Activated CD4-positive, alpha-beta T cell treated with anti-CD3 and anti-CD28 coated beads, Interleukin-2, amount 10 ng/mL, durations not matched to agents 24 days and 14 days (primary cell): ENCODE data around the gene LMOD3. TPM values are rescaled to one million over a fixed set of nuclear protein-coding genes. Genes with fewer than 3 reads are reported as not detected.

ENCODE experiments used
- DNase-seq: peaks from one replicate; pipeline ENCODE4 v3.0.0; 2022
- H3K27ac Mint-ChIP-seq: one replicate; pipeline ENCODE4 v1.8.0; 2022; ENCODE audit warnings: mild to moderate bottlenecking, mixed read lengths
- H3K27me3 Mint-ChIP-seq: one replicate; pipeline ENCODE4 v1.8.0; 2022; ENCODE audit warnings: mixed read lengths
- H3K36me3 Mint-ChIP-seq: one replicate; pipeline ENCODE4 v1.8.0; 2022; ENCODE audit warnings: low read depth, mild to moderate bottlenecking, mixed read lengths
- H3K4me1 Mint-ChIP-seq: one replicate; pipeline ENCODE4 v1.8.0; 2021; ENCODE audit warnings: mixed read lengths
- H3K4me3 Mint-ChIP-seq: one replicate; pipeline ENCODE4 v1.8.0; 2022; ENCODE audit warnings: mild to moderate bottlenecking, moderate library complexity, mixed read lengths
- H3K9me3 Mint-ChIP-seq: one replicate; pipeline ENCODE4 v1.8.0; 2021; ENCODE audit warnings: mixed read lengths
- intact Hi-C: fragments of 100-400 bp; cut with micrococcal nuclease; formaldehyde crosslinking; loops from one replicate; pipeline ENCODE4 v1.15.1; 2023
- total RNA-seq: library from RNA; stranded (reverse); gene quantifications from 2 replicates; pipeline ENCODE4 v1.2.3, GENCODE V29; 2022

Gene LMOD3
- total RNA-seq, 1 donor from 2014 or later, result not detected

- Mint-ChIP-seq H3K4me3 (no peak overlapping the region), H3K4me1 (peaks cover 8% of the 10 kb centered on the region), H3K36me3 (no peaks in the 10 kb centered on the region), H3K27ac (no peak overlapping the region), H3K27me3 (peaks cover 3% of the 10 kb centered on the region), H3K9me3 (peaks cover 2% of the 10 kb centered on the region)
- intact Hi-C loops, result no loop called here
- no peak for DNase-seq
Observed at GRCh38 chr3:69118555-69118954, 3.8 kb downstream of the LMOD3 start.

- intact Hi-C loops, result no loop called here
- Mint-ChIP-seq H3K27me3 (peaks cover 3% of the 10 kb centered on the region), H3K4me1 (peaks cover 9% of the 10 kb centered on the region), H3K9me3 (peaks cover 4% of the 10 kb centered on the region), H3K27ac (no peak overlapping the region), H3K4me3 (no peak overlapping the region), H3K36me3 (no peaks in the 10 kb centered on the region)
- DNase-seq, result no peak
Observed at GRCh38 chr3:69116897-69117296, 5.5 kb downstream of the LMOD3 start.

GRCh38 chr3:69116162-69116561 lies 6.2 kb downstream of the LMOD3 start:
- no peak for DNase-seq
- peaks cover 9% of the 10 kb centered on the region for H3K4me1 Mint-ChIP-seq
- no peaks in the 10 kb centered on the region for H3K36me3 Mint-ChIP-seq
- intact Hi-C loops, result no loop called here
- no peak overlapping the region for H3K4me3 Mint-ChIP-seq
- no peak overlapping the region for H3K27ac Mint-ChIP-seq
- peaks cover 4% of the 10 kb centered on the region for H3K9me3 Mint-ChIP-seq
- H3K27me3 Mint-ChIP-seq, result peaks cover 2% of the 10 kb centered on the region

GRCh38 chr3:69115731-69116130 lies 6.7 kb downstream of the LMOD3 start:
- Mint-ChIP-seq H3K36me3 (no peaks in the 10 kb centered on the region), H3K27me3 (peaks cover 2% of the 10 kb centered on the region), H3K4me1 (peaks cover 6% of the 10 kb centered on the region), H3K27ac (no peak overlapping the region), H3K9me3 (peaks cover 4% of the 10 kb centered on the region), H3K4me3 (no peak overlapping the region)
- no peak for DNase-seq
- intact Hi-C loops, result no loop called here

GRCh38 chr3:69113536-69113935 lies 8.9 kb downstream of the LMOD3 start:
- H3K9me3 Mint-ChIP-seq, result peaks cover 4% of the 10 kb centered on the region
- intact Hi-C loops, result no loop called here
- no peaks in the 10 kb centered on the region for H3K36me3 Mint-ChIP-seq
- peaks cover 6% of the 10 kb centered on the region for H3K4me1 Mint-ChIP-seq
- H3K27me3 Mint-ChIP-seq, result no peaks in the 10 kb centered on the region
- H3K27ac Mint-ChIP-seq, result no peak overlapping the region
- no peak for DNase-seq
- H3K4me3 Mint-ChIP-seq, result no peak overlapping the region

- Mint-ChIP-seq H3K4me3 (no peak overlapping the region), H3K9me3 (peaks cover 4% of the 10 kb centered on the region), H3K36me3 (peaks cover 5% of the 10 kb centered on the region), H3K27me3 (no peaks in the 10 kb centered on the region), H3K4me1 (peaks cover 6% of the 10 kb centered on the region), H3K27ac (no peak overlapping the region)
- intact Hi-C loops, result no loop called here
- no peak for DNase-seq
Observed at GRCh38 chr3:69110941-69111546, 11.4 kb downstream of the LMOD3 start.

- Mint-ChIP-seq H3K27ac (no peak overlapping the region), H3K27me3 (no peaks in the 10 kb centered on the region), H3K4me1 (peaks cover 13% of the 10 kb centered on the region), H3K36me3 (peaks cover 22% of the 10 kb centered on the region), H3K4me3 (no peak overlapping the region), H3K9me3 (peaks cover 4% of the 10 kb centered on the region)
- intact Hi-C loops, result no loop called here
- no peak for DNase-seq
Observed at GRCh38 chr3:69108811-69109210, 13.6 kb downstream of the LMOD3 start.

- Mint-ChIP-seq H3K9me3 (no peaks in the 10 kb centered on the region), H3K36me3 (peaks cover 30% of the 10 kb centered on the region), H3K27ac (no peak overlapping the region), H3K4me3 (no peak overlapping the region), H3K4me1 (peaks cover 15% of the 10 kb centered on the region), H3K27me3 (no peaks in the 10 kb centered on the region)
- intact Hi-C loops, result no loop called here
- DNase-seq, result no peak
Observed at GRCh38 chr3:69107841-69108240, 14.6 kb downstream of the LMOD3 start.

GRCh38 chr3:69105320-69105719 lies 17.1 kb downstream of the LMOD3 start:
- H3K27ac Mint-ChIP-seq, result no peak overlapping the region
- H3K4me3 Mint-ChIP-seq, result no peak overlapping the region
- peaks cover 25% of the 10 kb centered on the region for H3K4me1 Mint-ChIP-seq
- H3K9me3 Mint-ChIP-seq, result no peaks in the 10 kb centered on the region
- intact Hi-C loops, result no loop called here
- peaks cover 48% of the 10 kb centered on the region for H3K36me3 Mint-ChIP-seq
- H3K27me3 Mint-ChIP-seq, result no peaks in the 10 kb centered on the region
- no peak for DNase-seq

GRCh38 chr3:69104586-69104985 lies 17.8 kb downstream of the LMOD3 start:
- peaks cover 28% of the 10 kb centered on the region for H3K4me1 Mint-ChIP-seq
- DNase-seq, result no peak
- H3K27me3 Mint-ChIP-seq, result no peaks in the 10 kb centered on the region
- peaks cover 54% of the 10 kb centered on the region for H3K36me3 Mint-ChIP-seq
- no peak overlapping the region for H3K27ac Mint-ChIP-seq
- no peak overlapping the region for H3K4me3 Mint-ChIP-seq
- intact Hi-C loops, result no loop called here
- no peaks in the 10 kb centered on the region for H3K9me3 Mint-ChIP-seq

GRCh38 chr3:69103123-69103522 lies 19.3 kb downstream of the LMOD3 start:
- no peak for DNase-seq
- H3K4me3 Mint-ChIP-seq, result no peak overlapping the region
- H3K4me1 Mint-ChIP-seq, result peaks cover 28% of the 10 kb centered on the region
- no peak overlapping the region for H3K27ac Mint-ChIP-seq
- peaks cover 57% of the 10 kb centered on the region for H3K36me3 Mint-ChIP-seq
- H3K9me3 Mint-ChIP-seq, result no peaks in the 10 kb centered on the region
- intact Hi-C loops, result no loop called here
- H3K27me3 Mint-ChIP-seq, result no peaks in the 10 kb centered on the region

GRCh38 chr3:69102384-69102783 lies 20.0 kb downstream of the LMOD3 start:
- intact Hi-C loops, result no loop called here
- Mint-ChIP-seq H3K36me3 (peaks cover 58% of the 10 kb centered on the region), H3K27ac (no peak overlapping the region), H3K4me3 (no peak overlapping the region), H3K4me1 (peaks cover 32% of the 10 kb centered on the region), H3K9me3 (no peaks in the 10 kb centered on the region), H3K27me3 (no peaks in the 10 kb centered on the region)
- no peak for DNase-seq

- H3K9me3 Mint-ChIP-seq, result no peaks in the 10 kb centered on the region
- DNase-seq, result no peak
- H3K4me1 Mint-ChIP-seq, result peaks cover 48% of the 10 kb centered on the region
- peaks cover 67% of the 10 kb centered on the region for H3K36me3 Mint-ChIP-seq
- H3K27ac Mint-ChIP-seq, result peak overlapping the region; percentile 53
- no peak overlapping the region for H3K4me3 Mint-ChIP-seq
- intact Hi-C loops, result no loop called here
- no peaks in the 10 kb centered on the region for H3K27me3 Mint-ChIP-seq
Observed at GRCh38 chr3:69099576-69099975, 22.8 kb downstream of the LMOD3 start.

- H3K4me1 Mint-ChIP-seq, result peaks cover 57% of the 10 kb centered on the region
- no peaks in the 10 kb centered on the region for H3K9me3 Mint-ChIP-seq
- peak overlapping the region; percentile 28 for H3K4me3 Mint-ChIP-seq
- intact Hi-C loops, result no loop called here
- no peak for DNase-seq
- peak overlapping the region; percentile 76 for H3K27ac Mint-ChIP-seq
- no peaks in the 10 kb centered on the region for H3K27me3 Mint-ChIP-seq
- peaks cover 66% of the 10 kb centered on the region for H3K36me3 Mint-ChIP-seq
Observed at GRCh38 chr3:69097407-69098086, 24.8 kb downstream of the LMOD3 start.

- intact Hi-C loops, result no loop called here
Observed at GRCh38 chr3:69096299-69096698, 26.1 kb downstream of the LMOD3 start.

More at GRCh38 chr3:69096299-69096698, 26.1 kb downstream of the LMOD3 start:
- no peak for DNase-seq
- Mint-ChIP-seq H3K27me3 (no peaks in the 10 kb centered on the region), H3K36me3 (peaks cover 62% of the 10 kb centered on the region), H3K27ac (peak overlapping the region; percentile 95), H3K9me3 (no peaks in the 10 kb centered on the region), H3K4me1 (peaks cover 58% of the 10 kb centered on the region), H3K4me3 (peak overlapping the region; percentile 85)
